T-cell (primary cell): ENCODE results near the gene DGKZ. TPM values are rescaled to one million over a fixed set of nuclear protein-coding genes. Genes with fewer than 3 reads are reported as not detected.
A peak's percentile ranks its signal among the peaks of the same experiment; 100 is the strongest.

Experiments used
- ATAC-seq, 4 experiments: fragments of 200-7000 bp in 3 of 4; fragments of 150-1000 bp in 1 of 4; cut with Tn5 transposase; replicated peaks in 1 of 4; 1 replicate in 3 of 4; 2 replicates in 1 of 4; pipeline ENCODE4 v1.10.0; 2021; ENCODE audit warnings: moderate library complexity in 3 of 4, mild to moderate bottlenecking in 2 of 4, moderate number of reproducible peaks in 1 of 4
- CTCF ChIA-PET, 2 donors: fragments of 300-600 bp; sonication (Branson Sonifier 250); formaldehyde crosslinking; loops; one replicate each; lab custom pipeline; 2022; ENCODE audit warnings: antibody characterized with exemption in 2 of 2; lab: Charles Lee
- POLR2A ChIA-PET, 2 donors: fragments of 300-600 bp; sonication (Branson Sonifier 250); formaldehyde crosslinking; loops; one replicate each; lab custom pipeline; 2022; ENCODE audit warnings: antibody characterized with exemption in 2 of 2; lab: Charles Lee
- DNase-seq, 35 experiments: peaks; one replicate each; pipeline versions ENCODE4 v3.0.0 to v3.0.0-alpha.2; 2013 to 2023
- H3K27ac ChIP-seq: one replicate; pipeline ENCODE4 v1.5.1; 2013; ENCODE audit warnings: low read length
- H3K27me3 ChIP-seq, 2 experiments: replicated peaks in 1 of 2; 1 replicate in 1 of 2; 2 replicates in 1 of 2; pipeline versions ENCODE4 v1.6.1 to v1.7.0; 2013; ENCODE audit warnings: low read length in 1 of 2, mixed read lengths in 1 of 2; ENCODE audit not compliant: control insufficient read depth in 2 of 2, insufficient read depth in 2 of 2; ENCODE audit errors: extremely low read depth in 1 of 2
- H3K36me3 ChIP-seq, 2 donors: 1 replicate in 1 of 2; 2 replicates in 1 of 2; pipeline versions ENCODE4 v1.6.1 to v1.7.0; 2013; ENCODE audit warnings: low read length in 1 of 2; ENCODE audit not compliant: control insufficient read depth in 2 of 2, insufficient read depth in 1 of 2; ENCODE audit errors: extremely low read depth in 1 of 2
- H3K4me1 ChIP-seq, 2 experiments: 1 replicate in 1 of 2; 2 replicates in 1 of 2; pipeline versions ENCODE4 v1.6.1 to v1.7.0; 2013; ENCODE audit warnings: low read length in 2 of 2, mixed read lengths in 1 of 2; ENCODE audit not compliant: insufficient read depth in 2 of 2, control insufficient read depth in 1 of 2; ENCODE audit errors: extremely low read depth in 1 of 2
- H3K4me3 ChIP-seq, 2 donors: 1 replicate in 1 of 2; 2 replicates in 1 of 2; pipeline versions ENCODE4 v1.5.1 to v1.7.0; 2013; ENCODE audit warnings: mild to moderate bottlenecking in 2 of 2, low read length in 1 of 2, moderate library complexity in 1 of 2; ENCODE audit not compliant: control insufficient read depth in 1 of 2; ENCODE audit errors: extremely low read depth in 1 of 2
- H3K9me3 ChIP-seq: 2 replicates; pipeline ENCODE4 v1.7.0; 2013
- H3K27ac Mint-ChIP-seq, 2 donors: one replicate each; pipeline ENCODE4 v1.8.0; 2020 to 2021; ENCODE audit warnings: mild to moderate bottlenecking in 2 of 2, mixed read lengths in 2 of 2
- H3K27me3 Mint-ChIP-seq, 2 donors: one replicate each; pipeline ENCODE4 v1.8.0; 2021 to 2022; ENCODE audit warnings: mixed read lengths in 2 of 2
- H3K36me3 Mint-ChIP-seq: one replicate; pipeline ENCODE4 v1.8.0; 2021; ENCODE audit warnings: mixed read lengths
- H3K4me1 Mint-ChIP-seq, 3 donors: one replicate each; pipeline ENCODE4 v1.8.0; 2020 to 2022; ENCODE audit warnings: mixed read lengths in 3 of 3, mild to moderate bottlenecking in 1 of 3
- H3K4me3 Mint-ChIP-seq, 3 donors: one replicate each; pipeline ENCODE4 v1.8.0; 2020 to 2022; ENCODE audit warnings: mild to moderate bottlenecking in 3 of 3, mixed read lengths in 3 of 3, moderate library complexity in 3 of 3
- H3K9me3 Mint-ChIP-seq, 3 donors: one replicate each; pipeline ENCODE4 v1.8.0; 2020 to 2022; ENCODE audit warnings: mixed read lengths in 3 of 3
- WGBS: methylation state at CpG from one replicate; pipeline ENCODE4 v1.1.5; 2013; ENCODE audit warnings: missing lambda C conversion rate; ENCODE audit not compliant: insufficient coverage; 5-methylcytosine and 5-hydroxymethylcytosine counted together
- total RNA-seq, 35 experiments: library from RNA in 6 of 35; stranded (reverse) in 6 of 35; fragments of 120-200 nt in 1 of 35; gene quantifications; one replicate each; pipeline versions ENCODE4 v1.2.1 to v1.2.4 and lab custom pipeline; 2013 to 2026

The DGKZ gene
- total RNA-seq, 5 donors from 2014 or later (not counting 1 experiment from before 2014, with no cell fraction given) = 235 to 318 (median 251) TPM

DNA sequence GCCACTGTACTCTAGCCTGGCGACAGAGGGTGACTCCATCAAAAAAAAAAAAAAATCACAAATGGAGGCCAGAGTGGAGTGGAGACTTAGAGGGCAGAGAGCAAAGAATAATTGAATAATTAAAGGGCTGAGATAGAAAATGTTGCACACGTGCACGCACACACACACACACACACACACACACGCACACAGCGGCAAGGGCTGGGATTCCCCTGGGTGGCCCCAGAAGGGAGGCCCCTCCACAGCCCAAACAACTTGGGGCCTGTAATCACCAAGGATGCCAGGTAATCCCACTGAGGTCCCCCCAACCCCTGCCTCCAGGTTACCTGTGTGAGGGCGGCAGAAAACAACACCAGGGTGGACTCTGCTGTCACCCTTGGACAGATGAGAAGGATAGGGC, 12.0 kb upstream of the DGKZ start:
- H3K4me3 ChIP-seq = peak overlapping the region in 1 of 2 donors; percentile 39
- CTCF ChIA-PET = interaction anchor here in 1 of 2 donors (0.7 kb wide), 1 partner anchor 11 kb away, joined by 3 read pairs; no protein-coding TSS in a partner anchor
- H3K9me3 ChIP-seq = no peaks in the 10 kb centered on the region
- H3K27ac ChIP-seq = no peak overlapping the region
- Mint-ChIP-seq H3K27ac (peak overlapping the region; percentile 68 to 80), H3K4me3 (peak overlapping the region in 1 of 3 donors; percentile 78), H3K9me3 (no peaks in the 10 kb centered on the region), H3K36me3 (no peaks in the 10 kb centered on the region), H3K4me1 (peaks cover 73 to 81% (median 79%) of the 10 kb centered on the region in 3 donors), H3K27me3 (peaks cover 0 to 8% of the 10 kb centered on the region in 2 donors)
- H3K36me3 ChIP-seq = peaks cover 0 to 4% of the 10 kb centered on the region in 2 donors
- H3K27me3 ChIP-seq = peaks cover 0 to 51% of the 10 kb centered on the region in 2 experiments
- H3K4me1 ChIP-seq = peaks cover 52 to 83% of the 10 kb centered on the region in 2 experiments
- no peak for ATAC-seq
- no peak for DNase-seq
- POLR2A ChIA-PET = no interaction called here
- 80% methylated on average over 1 of the region's 6 CpGs for WGBS

DNA sequence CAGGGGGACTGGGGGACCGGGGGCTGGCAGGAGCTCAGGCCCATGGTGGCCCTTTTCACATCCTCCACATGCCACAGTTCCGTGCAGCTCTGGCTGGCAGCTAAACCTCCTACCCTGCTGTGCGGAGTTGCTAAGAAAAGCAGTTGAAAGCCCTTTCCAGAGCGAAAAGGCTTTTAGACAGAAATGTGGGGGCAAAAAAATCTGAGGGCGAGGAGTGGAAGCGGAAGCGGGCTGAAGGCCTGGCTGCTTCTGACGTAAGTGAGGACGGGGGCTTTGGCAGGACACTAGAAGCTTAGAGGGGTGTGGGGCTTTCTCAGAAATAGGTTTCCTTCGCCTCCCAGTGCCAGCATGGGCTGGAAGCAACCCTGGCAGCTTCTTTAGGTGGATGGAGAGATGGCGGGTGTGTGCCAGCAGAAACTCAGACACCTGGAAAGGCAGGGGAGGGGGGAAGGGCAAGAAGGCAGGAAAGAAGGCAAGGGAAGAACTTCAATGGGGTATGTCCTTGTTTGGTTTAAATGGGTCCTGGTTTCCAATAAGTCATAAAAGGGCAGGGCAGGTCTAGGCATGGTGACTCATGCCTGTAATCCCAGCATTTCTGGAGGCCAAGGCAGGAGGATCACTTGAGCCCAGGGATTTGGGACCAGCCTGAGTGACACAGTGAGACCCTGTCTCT, 11.2 kb upstream of the DGKZ start:
- Mint-ChIP-seq H3K4me1 (peaks cover 69 to 79% (median 78%) of the 10 kb centered on the region in 3 donors), H3K4me3 (peak overlapping the region in 1 of 3 donors; percentile 78), H3K27me3 (peaks cover 0 to 5% of the 10 kb centered on the region in 2 donors), H3K27ac (peak overlapping the region; percentile 60 to 79), H3K36me3 (no peaks in the 10 kb centered on the region), H3K9me3 (no peaks in the 10 kb centered on the region)
- no peaks in the 10 kb centered on the region for H3K9me3 ChIP-seq
- peaks cover 52 to 81% of the 10 kb centered on the region in 2 experiments for H3K4me1 ChIP-seq
- no peak for DNase-seq
- WGBS = 98% methylated on average over 9 of the region's 11 CpGs
- H3K27me3 ChIP-seq = peaks cover 0 to 51% of the 10 kb centered on the region in 2 experiments
- peak overlapping the region in 1 of 2 donors; percentile 39 for H3K4me3 ChIP-seq
- CTCF ChIA-PET = no interaction called here
- POLR2A ChIA-PET = no interaction called here
- peaks cover 0 to 4% of the 10 kb centered on the region in 2 donors for H3K36me3 ChIP-seq
- no peak overlapping the region for H3K27ac ChIP-seq
- ATAC-seq = no peak

DNA sequence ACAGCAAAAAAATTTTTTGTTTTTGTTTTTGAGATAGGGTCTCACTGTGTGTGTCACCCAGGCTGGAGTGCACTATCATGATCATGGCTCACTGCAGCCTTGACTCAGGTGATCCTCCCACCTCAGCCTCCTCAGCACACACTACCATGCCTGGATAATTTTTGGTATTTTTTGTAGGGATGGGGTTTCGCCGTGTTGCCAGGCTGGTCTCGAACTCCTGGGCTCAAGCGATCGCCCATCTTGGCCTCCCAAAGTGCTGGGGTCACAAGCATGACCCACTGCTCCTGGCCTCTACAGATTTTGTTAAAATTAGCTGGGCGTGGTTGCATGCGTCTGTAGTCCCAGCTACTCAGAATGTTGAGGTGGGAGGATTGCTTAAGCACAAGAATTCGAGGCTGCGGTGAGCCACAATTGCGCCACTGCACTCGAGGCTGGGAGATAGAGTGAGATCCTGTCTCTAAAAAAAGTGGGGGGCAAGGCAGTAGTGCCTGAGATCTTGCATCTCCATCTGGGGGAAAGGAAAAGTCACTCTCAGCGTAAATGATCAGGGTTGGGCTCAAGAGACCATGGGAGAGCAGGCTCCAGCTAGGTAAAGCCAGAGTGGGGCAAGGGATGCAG, 10.6 kb upstream of the DGKZ start:
- peak in 2 of 35 experiments; percentile 43 to 52 for DNase-seq
- POLR2A ChIA-PET = no interaction called here
- no peaks in the 10 kb centered on the region for H3K36me3 Mint-ChIP-seq
- no peak overlapping the region for H3K27ac ChIP-seq
- peaks cover 0 to 3% of the 10 kb centered on the region in 2 donors for H3K27me3 Mint-ChIP-seq
- no peaks in the 10 kb centered on the region for H3K9me3 Mint-ChIP-seq
- peak overlapping the region in 1 of 2 donors; percentile 25 for H3K4me3 ChIP-seq
- H3K4me3 Mint-ChIP-seq = peak overlapping the region in 2 of 3 donors; percentile 9 to 78
- CTCF ChIA-PET = no interaction called here
- H3K27ac Mint-ChIP-seq = peak overlapping the region; percentile 71 to 79
- peaks cover 69 to 79% (median 78%) of the 10 kb centered on the region in 3 donors for H3K4me1 Mint-ChIP-seq
- peak in 1 of 4 experiments; percentile 15 for ATAC-seq
- no peaks in the 10 kb centered on the region for H3K9me3 ChIP-seq
- H3K36me3 ChIP-seq = peaks cover 0 to 4% of the 10 kb centered on the region in 2 donors
- peaks cover 55 to 78% of the 10 kb centered on the region in 2 experiments for H3K4me1 ChIP-seq
- WGBS = 80% methylated on average over 10 of the region's 12 CpGs
- peaks cover 0 to 51% of the 10 kb centered on the region in 2 experiments for H3K27me3 ChIP-seq

DNA sequence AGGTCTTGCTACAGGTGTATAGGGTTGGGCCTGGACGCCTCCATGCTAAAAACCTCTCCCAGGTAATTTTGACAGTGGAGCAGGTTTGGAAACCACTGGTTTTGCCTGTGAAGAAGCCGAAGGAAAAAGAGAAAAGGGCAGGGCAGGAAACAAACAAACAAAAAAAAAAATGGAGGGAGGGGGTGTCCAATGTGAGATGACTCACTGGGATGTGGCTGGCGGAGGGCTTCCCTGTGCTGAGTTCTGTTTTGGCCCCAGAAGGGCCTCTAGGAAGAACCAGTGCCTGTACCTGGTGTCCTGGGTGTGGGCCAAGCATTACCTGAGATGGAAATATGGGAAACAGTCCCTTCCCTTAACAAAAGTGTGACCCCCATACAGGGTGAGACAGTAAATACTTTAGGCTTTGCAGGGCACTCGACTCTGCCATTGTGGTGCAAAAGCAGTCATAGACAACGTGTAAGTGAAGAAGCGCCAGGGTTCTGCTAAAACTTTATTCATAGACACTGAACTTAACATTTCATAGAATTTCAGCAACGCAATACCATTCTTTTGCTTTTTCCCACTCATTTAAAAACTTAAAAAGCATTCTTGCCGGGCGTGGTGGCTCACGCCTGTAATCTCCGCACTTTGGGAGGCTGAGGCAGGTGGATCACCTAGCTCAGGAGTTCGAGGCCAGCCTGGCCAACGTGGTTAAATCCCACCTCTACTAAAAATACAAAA, 9.5 kb upstream of the DGKZ start:
- Histone ChIP-seq H3K27me3 (peaks cover 0 to 42% of the 10 kb centered on the region in 2 experiments), H3K9me3 (no peaks in the 10 kb centered on the region), H3K27ac (no peak overlapping the region), H3K36me3 (peaks cover 0 to 4% of the 10 kb centered on the region in 2 donors), H3K4me1 (peaks cover 57 to 80% of the 10 kb centered on the region in 2 experiments), H3K4me3 (peak overlapping the region in 1 of 2 donors; percentile 7)
- Mint-ChIP-seq H3K4me3 (peak overlapping the region in 1 of 3 donors; percentile 70), H3K27ac (peak overlapping the region; percentile 36 to 71), H3K4me1 (peaks cover 72 to 82% (median 81%) of the 10 kb centered on the region in 3 donors), H3K9me3 (no peaks in the 10 kb centered on the region), H3K36me3 (no peaks in the 10 kb centered on the region), H3K27me3 (no peaks in the 10 kb centered on the region)
- ChIA-PET POLR2A (no interaction called here), CTCF (no interaction called here)
- no peak for ATAC-seq
- no peak for DNase-seq
- 94% methylated on average over 10 of the region's 13 CpGs for WGBS

DNA sequence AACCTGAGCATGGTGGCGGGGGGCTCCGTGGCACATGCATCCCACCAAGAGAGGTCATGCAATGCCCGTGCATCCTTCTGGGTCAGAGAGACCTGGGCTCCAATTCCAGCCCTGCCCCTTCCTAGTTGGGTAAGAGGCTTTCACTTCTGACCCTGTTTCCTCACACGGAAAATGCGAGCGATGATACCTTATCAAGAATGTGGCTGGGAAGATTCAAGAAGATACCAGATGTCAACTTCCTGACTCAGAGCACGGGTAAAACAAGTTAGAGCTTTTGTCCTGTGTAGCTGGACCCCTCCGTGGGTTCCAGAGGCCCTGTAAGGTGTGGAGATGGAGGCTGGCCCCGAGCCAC, 8.7 kb upstream of the DGKZ start:
- DNase-seq = no peak
- H3K27ac ChIP-seq = no peak overlapping the region
- ChIA-PET CTCF (interaction anchor here in 1 of 2 donors (0.7 kb wide), 1 partner anchor 391 kb away, joined by 4 read pairs; no protein-coding TSS in a partner anchor), POLR2A (interaction anchor here in 1 of 2 donors (0.8 kb wide), 1 partner anchor 10 kb away, joined by 4 read pairs; no protein-coding TSS in a partner anchor)
- peaks cover 78 to 90% (median 86%) of the 10 kb centered on the region in 3 donors for H3K4me1 Mint-ChIP-seq
- ATAC-seq = no peak
- no peaks in the 10 kb centered on the region for H3K27me3 Mint-ChIP-seq
- peak overlapping the region; percentile 88 to 89 for H3K27ac Mint-ChIP-seq
- no peaks in the 10 kb centered on the region for H3K9me3 ChIP-seq
- H3K27me3 ChIP-seq = peaks cover 0 to 38% of the 10 kb centered on the region in 2 experiments
- no peaks in the 10 kb centered on the region for H3K9me3 Mint-ChIP-seq
- peaks cover 64 to 80% of the 10 kb centered on the region in 2 experiments for H3K4me1 ChIP-seq
- H3K4me3 ChIP-seq = no peak overlapping the region
- 63% methylated on average over 6 of the region's 9 CpGs for WGBS
- H3K36me3 ChIP-seq = peaks cover 0 to 4% of the 10 kb centered on the region in 2 donors
- H3K4me3 Mint-ChIP-seq = peak overlapping the region in 2 of 3 donors; percentile 21 to 70
- no peaks in the 10 kb centered on the region for H3K36me3 Mint-ChIP-seq
